Immature natural killer cell (primary cell): ENCODE data around the gene RPH3AL. TPM values are rescaled to one million over a fixed set of nuclear protein-coding genes. Genes with fewer than 3 reads are reported as not detected.

Source experiments
- DNase-seq, 3 donors: peaks; one replicate each; pipeline ENCODE4 v3.0.0; 2022; ENCODE audit warnings: mixed read lengths in 1 of 3
- H3K27ac Mint-ChIP-seq, 6 donors: one replicate each; pipeline ENCODE4 v1.8.0; 2020; ENCODE audit warnings: mixed read lengths in 6 of 6, mild to moderate bottlenecking in 5 of 6, inconsistent platforms in 4 of 6, moderate library complexity in 3 of 6
- H3K27me3 Mint-ChIP-seq, 3 donors: one replicate each; pipeline ENCODE4 v1.8.0; 2020 to 2021; ENCODE audit warnings: low read depth in 3 of 3, mild to moderate bottlenecking in 3 of 3, mixed read lengths in 3 of 3, moderate library complexity in 3 of 3, inconsistent platforms in 1 of 3
- H3K36me3 Mint-ChIP-seq, 3 donors: one replicate each; pipeline ENCODE4 v1.8.0; 2020; ENCODE audit warnings: mixed read lengths in 3 of 3, inconsistent platforms in 2 of 3, mild to moderate bottlenecking in 2 of 3
- H3K4me1 Mint-ChIP-seq, 2 donors: one replicate each; pipeline ENCODE4 v1.8.0; 2020; ENCODE audit warnings: inconsistent platforms in 2 of 2, mild to moderate bottlenecking in 2 of 2, mixed read lengths in 2 of 2, moderate library complexity in 1 of 2
- H3K4me3 Mint-ChIP-seq, 5 donors: one replicate each; pipeline ENCODE4 v1.8.0; 2020; ENCODE audit warnings: mild to moderate bottlenecking in 5 of 5, mixed read lengths in 5 of 5, inconsistent platforms in 3 of 5, moderate library complexity in 3 of 5
- H3K9me3 Mint-ChIP-seq, 6 donors: one replicate each; pipeline ENCODE4 v1.8.0; 2020; ENCODE audit warnings: mild to moderate bottlenecking in 6 of 6, mixed read lengths in 6 of 6, inconsistent platforms in 4 of 6, moderate library complexity in 3 of 6
- polyA plus RNA-seq, 3 donors: library from polyadenylated mRNA; unstranded; fragments of 300-500 nt; fragmentation: Illumina TruSeq; gene quantifications; one replicate each; pipeline ENCODE4 v1.2.3, GENCODE V29; 2021

RPH3AL gene
- polyA plus RNA-seq, 3 donors from 2014 or later: 4.2 to 10.3 (median 4.5) TPM

- H3K4me1 Mint-ChIP-seq: no peaks in the 10 kb centered on the region
- DNase-seq: no peak
- peaks cover 0 to 2% (median 0%) of the 10 kb centered on the region in 3 donors for H3K27me3 Mint-ChIP-seq
- H3K4me3 Mint-ChIP-seq: no peak overlapping the region
- no peaks in the 10 kb centered on the region for H3K36me3 Mint-ChIP-seq
- peak overlapping the region in 2 of 6 donors; percentile 24 to 42 for H3K27ac Mint-ChIP-seq
- no peaks in the 10 kb centered on the region for H3K9me3 Mint-ChIP-seq
Measured at GRCh38 chr17:307741-308507, 44.7 kb downstream of the RPH3AL start.

- no peaks in the 10 kb centered on the region for H3K9me3 Mint-ChIP-seq
- no peak overlapping the region for H3K4me3 Mint-ChIP-seq
- H3K27ac Mint-ChIP-seq: no peak overlapping the region
- peaks cover 0 to 5% (median 0%) of the 10 kb centered on the region in 3 donors for H3K27me3 Mint-ChIP-seq
- no peak for DNase-seq
- H3K4me1 Mint-ChIP-seq: no peaks in the 10 kb centered on the region
- no peaks in the 10 kb centered on the region for H3K36me3 Mint-ChIP-seq
Measured at GRCh38 chr17:307295-307691, 45.3 kb downstream of the RPH3AL start.

- Mint-ChIP-seq H3K27ac (peak overlapping the region in 1 of 6 donors; percentile 30), H3K27me3 (peaks cover 0 to 5% (median 0%) of the 10 kb centered on the region in 3 donors), H3K9me3 (no peaks in the 10 kb centered on the region), H3K36me3 (no peaks in the 10 kb centered on the region), H3K4me1 (no peaks in the 10 kb centered on the region), H3K4me3 (no peak overlapping the region)
- no peak for DNase-seq
Measured at GRCh38 chr17:306536-307294, 45.9 kb downstream of the RPH3AL start.

- Mint-ChIP-seq H3K27me3 (peaks cover 0 to 4% (median 0%) of the 10 kb centered on the region in 3 donors), H3K4me3 (no peak overlapping the region), H3K27ac (peak overlapping the region in 1 of 6 donors; percentile 30), H3K4me1 (no peaks in the 10 kb centered on the region), H3K9me3 (no peaks in the 10 kb centered on the region), H3K36me3 (no peaks in the 10 kb centered on the region)
- DNase-seq: no peak
Measured at GRCh38 chr17:306116-306515, 46.5 kb downstream of the RPH3AL start.

- Mint-ChIP-seq H3K4me1 (no peaks in the 10 kb centered on the region), H3K27me3 (peaks cover 0 to 4% (median 0%) of the 10 kb centered on the region in 3 donors), H3K27ac (no peak overlapping the region), H3K4me3 (no peak overlapping the region), H3K9me3 (no peaks in the 10 kb centered on the region), H3K36me3 (no peaks in the 10 kb centered on the region)
- no peak for DNase-seq
Measured at GRCh38 chr17:305090-305976, 47.3 kb downstream of the RPH3AL start.

GRCh38 chr17:304461-304860 lies 48.1 kb downstream of the RPH3AL start:
- Mint-ChIP-seq H3K36me3 (no peaks in the 10 kb centered on the region), H3K4me1 (no peaks in the 10 kb centered on the region), H3K4me3 (no peak overlapping the region), H3K27me3 (peaks cover 0 to 4% (median 0%) of the 10 kb centered on the region in 3 donors), H3K9me3 (no peaks in the 10 kb centered on the region), H3K27ac (no peak overlapping the region)
- no peak for DNase-seq

- no peak for DNase-seq
- H3K27ac Mint-ChIP-seq: no peak overlapping the region
- no peaks in the 10 kb centered on the region for H3K9me3 Mint-ChIP-seq
- H3K36me3 Mint-ChIP-seq: no peaks in the 10 kb centered on the region
- H3K27me3 Mint-ChIP-seq: peaks cover 0 to 4% (median 0%) of the 10 kb centered on the region in 3 donors
- no peaks in the 10 kb centered on the region for H3K4me1 Mint-ChIP-seq
- H3K4me3 Mint-ChIP-seq: no peak overlapping the region
Measured at GRCh38 chr17:303168-303567, 49.4 kb downstream of the RPH3AL start.

GRCh38 chr17:302300-302698 lies 50.3 kb downstream of the RPH3AL start:
- Mint-ChIP-seq H3K27me3 (peaks cover 0 to 4% (median 0%) of the 10 kb centered on the region in 3 donors), H3K4me3 (peak overlapping the region in 1 of 5 donors; percentile 44), H3K27ac (peak overlapping the region in 1 of 6 donors; percentile 54), H3K9me3 (no peaks in the 10 kb centered on the region), H3K4me1 (no peaks in the 10 kb centered on the region), H3K36me3 (no peaks in the 10 kb centered on the region)
- DNase-seq: no peak

- no peak for DNase-seq
Measured at GRCh38 chr17:301681-302299, 50.8 kb downstream of the RPH3AL start.

GRCh38 chr17:300881-301280 lies 51.7 kb downstream of the RPH3AL start:
- no peaks in the 10 kb centered on the region for H3K4me1 Mint-ChIP-seq
- H3K9me3 Mint-ChIP-seq: no peaks in the 10 kb centered on the region
- DNase-seq: no peak
- H3K36me3 Mint-ChIP-seq: no peaks in the 10 kb centered on the region
- H3K27ac Mint-ChIP-seq: peak overlapping the region in 1 of 6 donors; percentile 36
- peaks cover 0 to 4% (median 0%) of the 10 kb centered on the region in 3 donors for H3K27me3 Mint-ChIP-seq
- no peak overlapping the region for H3K4me3 Mint-ChIP-seq

More at GRCh38 chr17:301681-302299, 50.8 kb downstream of the RPH3AL start:
- peak overlapping the region in 1 of 5 donors; percentile 44 for H3K4me3 Mint-ChIP-seq
- H3K27ac Mint-ChIP-seq: no peak overlapping the region
- H3K9me3 Mint-ChIP-seq: no peaks in the 10 kb centered on the region
- H3K36me3 Mint-ChIP-seq: no peaks in the 10 kb centered on the region
- H3K4me1 Mint-ChIP-seq: no peaks in the 10 kb centered on the region
- peaks cover 0 to 4% (median 0%) of the 10 kb centered on the region in 3 donors for H3K27me3 Mint-ChIP-seq

- H3K27me3 Mint-ChIP-seq: peaks cover 0 to 4% (median 0%) of the 10 kb centered on the region in 3 donors
- no peak overlapping the region for H3K27ac Mint-ChIP-seq
Measured at GRCh38 chr17:299546-299945, 53.1 kb downstream of the RPH3AL start.

GRCh38 chr17:298791-299450 lies 53.7 kb downstream of the RPH3AL start:
- H3K27ac Mint-ChIP-seq: no peak overlapping the region
- no peak for DNase-seq
- H3K4me1 Mint-ChIP-seq: peaks cover 0 to 3% of the 10 kb centered on the region in 2 donors
- H3K36me3 Mint-ChIP-seq: peaks cover 0 to 6% (median 0%) of the 10 kb centered on the region in 3 donors
- no peaks in the 10 kb centered on the region for H3K9me3 Mint-ChIP-seq
- H3K27me3 Mint-ChIP-seq: peaks cover 0 to 5% (median 0%) of the 10 kb centered on the region in 3 donors
- H3K4me3 Mint-ChIP-seq: no peak overlapping the region

More at GRCh38 chr17:299546-299945, 53.1 kb downstream of the RPH3AL start:
- Mint-ChIP-seq H3K4me1 (no peaks in the 10 kb centered on the region), H3K4me3 (no peak overlapping the region), H3K9me3 (no peaks in the 10 kb centered on the region), H3K36me3 (no peaks in the 10 kb centered on the region)
- no peak for DNase-seq
